HG02571 (cell line): ENCODE measurements around the gene NINJ2.

Source experiments
- ATAC-seq: cut with Tn5 transposase; IDR thresholded peaks from one replicate; pipeline ENCODE4 v1.9.1; 2021; ENCODE audit warnings: mild to moderate bottlenecking, moderate library complexity; ENCODE audit not compliant: unreplicated experiment

The NINJ2 gene

DNA sequence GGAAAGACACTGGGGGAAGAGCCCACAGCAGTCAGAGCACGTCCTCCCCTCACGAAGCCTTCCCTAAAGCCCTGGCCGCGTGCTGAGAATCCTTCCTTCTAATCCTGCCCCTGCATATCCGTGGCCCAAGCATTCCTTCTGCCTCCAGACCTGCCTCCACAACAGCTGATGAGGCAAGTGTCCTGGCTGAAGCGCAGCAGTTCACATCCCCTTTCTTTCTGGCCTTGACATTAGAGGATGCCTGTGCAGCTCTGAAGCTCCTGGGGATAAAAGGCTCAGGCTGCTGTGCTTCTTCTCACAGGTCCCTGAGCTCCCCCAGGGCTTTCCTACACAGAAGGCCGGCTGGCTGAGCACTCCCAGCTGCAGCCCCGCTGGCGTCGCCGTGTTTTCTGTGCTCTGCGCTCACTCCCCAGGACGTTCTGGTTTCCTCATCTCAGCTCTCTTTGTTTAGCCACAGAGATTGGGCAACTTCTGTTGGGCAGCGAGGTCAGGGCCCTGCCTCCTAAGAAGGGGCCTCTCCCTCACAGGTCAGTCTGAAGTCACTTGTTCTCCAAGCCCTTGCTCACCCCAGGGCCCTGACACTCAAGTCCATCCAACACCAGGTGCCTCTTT, 45.8 kb downstream of the NINJ2 start:
- ATAC-seq: no peak

DNA sequence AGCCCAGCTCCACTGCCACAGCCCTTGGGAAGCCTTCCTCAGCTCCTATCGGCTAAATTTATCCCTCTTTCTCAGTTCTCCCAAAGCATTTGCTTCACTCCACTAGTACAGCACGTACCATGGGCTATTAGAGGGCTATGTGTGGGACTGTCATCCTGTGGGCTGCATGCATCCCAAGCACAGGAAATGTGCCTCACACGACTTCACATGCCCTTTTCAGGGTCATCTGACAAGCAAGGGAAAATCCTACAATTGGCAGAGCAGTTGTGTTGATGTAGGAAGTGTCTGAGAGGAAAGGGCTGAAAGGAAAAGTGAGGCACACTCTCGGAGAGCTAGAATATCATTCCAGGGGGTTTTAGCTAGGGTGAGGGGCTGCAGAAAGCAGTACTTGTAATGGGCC, 47.6 kb downstream of the NINJ2 start:
- ATAC-seq: no peak

DNA sequence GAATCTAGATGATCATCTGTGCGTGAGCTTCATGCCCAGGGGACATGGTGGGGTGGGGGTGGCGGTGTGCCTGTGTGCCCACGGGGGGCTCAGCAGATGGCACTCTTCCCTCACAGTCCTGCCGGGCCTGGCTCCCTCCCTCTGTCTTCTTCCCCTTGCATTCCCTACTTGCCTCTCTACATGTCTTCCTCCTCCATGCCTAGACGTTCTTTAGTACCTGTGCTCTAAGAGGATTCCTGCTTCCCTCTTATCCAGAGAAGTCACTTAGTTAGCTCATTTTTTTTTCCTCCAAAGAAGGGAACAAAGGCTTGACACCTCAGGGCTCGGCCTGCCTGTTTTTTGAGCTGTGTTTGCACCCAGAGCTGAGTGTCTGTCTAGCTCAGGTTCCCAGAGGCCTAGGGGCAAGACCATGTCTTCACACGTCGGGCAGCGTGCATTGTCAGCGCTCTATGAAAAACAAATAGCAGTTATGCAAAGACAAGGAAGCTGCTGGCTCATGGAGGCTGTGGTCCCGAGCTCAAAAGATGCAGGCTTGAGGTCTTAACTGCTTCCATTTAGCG, 48.8 kb downstream of the NINJ2 start:
- no peak for ATAC-seq

DNA sequence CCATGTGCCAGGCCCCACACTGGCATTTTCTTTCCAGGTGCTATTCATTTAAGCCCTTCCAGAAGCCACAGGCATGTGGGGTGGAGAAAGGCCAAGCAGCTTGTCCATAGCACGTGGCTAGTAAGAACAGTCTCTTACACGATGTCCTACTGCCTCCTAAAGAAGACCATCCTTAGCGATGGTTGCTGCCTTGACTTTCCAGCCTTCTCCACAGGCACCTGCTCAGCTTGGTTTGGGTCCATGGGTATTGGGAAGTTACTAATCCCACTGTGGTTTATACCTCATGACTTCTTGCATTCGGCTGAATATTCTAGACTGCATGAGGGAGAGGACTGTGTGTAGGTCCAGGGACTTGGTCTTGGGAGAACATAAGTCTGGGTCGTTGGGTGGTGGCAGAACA, 49.2 kb downstream of the NINJ2 start:
- no peak for ATAC-seq

DNA sequence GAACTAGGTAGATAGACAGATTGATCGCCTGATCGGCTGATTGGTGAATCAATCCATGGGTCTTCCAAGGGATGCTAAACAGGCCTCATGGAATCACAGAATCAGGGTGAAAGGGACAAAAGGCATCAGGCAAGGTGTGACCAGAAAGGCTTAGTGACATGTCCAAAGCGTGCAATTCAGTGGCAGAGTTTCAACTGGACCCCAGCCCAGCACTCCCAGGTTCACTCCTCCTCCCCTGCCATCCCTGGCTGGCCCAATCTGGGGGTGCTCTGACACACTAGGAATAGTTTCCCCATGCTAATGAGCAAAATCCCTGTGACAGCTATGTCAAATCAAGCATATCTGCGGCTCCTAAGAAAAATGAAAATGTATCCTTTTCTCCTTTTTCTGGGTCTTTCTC, 50.4 kb downstream of the NINJ2 start:
- ATAC-seq: no peak

DNA sequence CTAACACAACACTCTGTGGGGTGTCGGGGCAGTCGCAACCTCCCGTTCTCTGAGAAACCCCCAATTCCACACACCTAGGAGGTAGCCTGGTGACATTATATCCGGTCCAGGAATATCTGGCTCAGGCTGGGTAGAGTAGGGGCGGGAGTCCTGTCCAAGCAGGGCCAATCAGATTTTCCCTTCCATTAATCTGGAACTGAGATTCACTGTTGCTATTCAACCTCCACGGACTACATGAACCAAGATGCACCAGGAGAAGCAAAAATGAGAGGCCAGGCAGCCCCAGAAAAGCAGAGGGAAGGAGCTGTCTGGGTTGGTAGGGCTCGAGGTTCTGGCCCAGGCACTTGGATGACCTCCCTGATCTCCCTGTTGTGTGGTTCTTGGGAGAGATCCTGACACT, 51.0 kb downstream of the NINJ2 start:
- ATAC-seq: no peak

DNA sequence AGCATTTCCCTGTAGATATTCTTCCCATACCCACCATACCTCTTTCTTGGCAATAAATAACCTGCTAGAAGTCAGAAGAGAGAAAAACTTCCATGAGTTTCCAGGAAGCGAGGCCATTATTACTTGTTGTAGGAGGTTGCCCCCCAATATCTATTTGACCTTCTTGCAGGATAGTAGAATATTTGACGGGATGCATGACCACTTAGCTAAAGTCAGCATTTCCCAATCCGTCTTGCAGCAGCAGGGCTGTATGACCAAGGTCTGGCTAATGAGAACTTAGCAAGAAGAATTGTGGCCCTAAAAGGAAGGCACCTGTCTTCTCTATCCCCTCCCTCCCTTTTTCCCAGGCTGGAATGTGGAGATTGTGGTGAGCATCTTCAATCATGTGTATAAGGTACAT, 51.5 kb downstream of the NINJ2 start:
- no peak for ATAC-seq

DNA sequence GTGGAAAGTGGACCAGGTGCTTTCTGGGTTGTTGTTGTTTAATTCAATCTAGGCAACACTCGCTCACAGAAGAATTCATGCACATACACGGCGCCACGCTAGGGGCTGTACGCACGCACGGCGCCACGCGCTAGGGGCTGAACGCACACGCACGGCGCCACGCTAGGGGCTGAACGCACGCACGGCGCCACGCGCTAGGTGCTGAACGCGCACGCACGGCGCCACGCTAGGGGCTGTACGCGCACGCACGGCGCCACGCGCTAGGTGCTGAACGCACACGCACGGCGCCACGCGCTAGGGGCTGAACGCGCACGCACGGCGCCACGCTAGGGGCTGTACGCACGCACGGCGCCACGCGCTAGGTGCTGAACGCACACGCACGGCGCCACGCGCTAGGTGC, 54.3 kb downstream of the NINJ2 start:
- ATAC-seq: no peak

DNA sequence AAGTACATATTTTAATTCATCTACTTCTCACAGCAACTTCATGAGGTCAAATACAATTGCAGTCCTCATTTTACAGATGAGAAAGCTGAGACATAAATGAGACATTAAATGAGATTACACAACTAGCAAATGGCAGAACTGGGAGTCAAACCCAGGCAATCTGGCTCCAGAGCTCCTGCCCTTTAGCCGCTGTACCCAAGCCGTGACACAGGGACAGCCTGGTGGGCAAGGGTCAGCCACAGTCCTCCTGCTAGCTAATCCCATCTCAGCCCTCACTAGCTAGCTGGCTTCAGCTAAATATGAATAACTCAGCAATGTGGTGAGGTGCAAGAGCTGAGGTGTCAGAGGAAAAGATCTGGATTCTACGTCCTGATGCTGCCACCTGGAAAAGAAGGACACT, 54.8 kb downstream of the NINJ2 start:
- no peak for ATAC-seq

DNA sequence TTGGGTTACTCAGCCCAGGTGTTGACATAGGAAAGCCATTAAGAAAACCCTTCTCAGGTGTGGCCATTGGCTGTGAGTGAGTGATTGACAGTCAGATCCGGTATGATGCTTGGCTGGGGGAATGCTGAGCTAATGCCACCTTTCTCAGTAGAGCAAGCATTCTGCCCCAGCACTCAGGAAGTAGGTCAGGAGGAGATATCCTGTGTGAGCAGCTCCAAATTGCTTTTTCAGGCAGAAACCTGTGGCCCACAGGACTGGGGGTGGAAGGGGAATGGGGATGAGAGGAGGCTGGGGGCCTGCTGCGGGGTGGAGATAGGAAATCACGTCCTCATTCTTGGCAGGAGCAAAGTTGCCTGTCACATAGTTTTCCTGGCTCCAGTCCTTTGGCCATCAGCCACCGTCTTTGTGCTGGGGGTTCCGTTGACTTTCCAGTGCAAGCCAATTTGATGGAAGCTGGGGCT, 55.7 kb downstream of the NINJ2 start:
- ATAC-seq: no peak

DNA sequence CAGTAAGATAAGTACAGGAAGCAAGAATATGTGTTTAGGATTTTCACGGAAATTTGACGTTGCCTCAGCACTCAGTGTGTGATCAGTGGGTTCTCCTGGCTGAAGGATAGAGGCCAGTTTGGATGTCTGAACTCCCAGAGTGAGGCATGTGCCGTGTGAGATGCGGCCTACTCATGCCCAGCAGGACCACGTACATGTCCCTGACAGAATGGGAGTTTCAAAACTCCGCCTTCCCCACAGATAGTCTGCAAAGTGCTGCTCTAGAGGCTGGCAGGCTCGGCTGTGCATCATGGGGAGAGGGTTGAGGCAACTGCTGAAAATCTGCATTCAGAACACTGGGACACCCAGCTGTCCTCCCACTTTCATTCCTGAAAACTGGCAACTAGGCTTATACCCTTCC, 58.3 kb downstream of the NINJ2 start:
- no peak for ATAC-seq

DNA sequence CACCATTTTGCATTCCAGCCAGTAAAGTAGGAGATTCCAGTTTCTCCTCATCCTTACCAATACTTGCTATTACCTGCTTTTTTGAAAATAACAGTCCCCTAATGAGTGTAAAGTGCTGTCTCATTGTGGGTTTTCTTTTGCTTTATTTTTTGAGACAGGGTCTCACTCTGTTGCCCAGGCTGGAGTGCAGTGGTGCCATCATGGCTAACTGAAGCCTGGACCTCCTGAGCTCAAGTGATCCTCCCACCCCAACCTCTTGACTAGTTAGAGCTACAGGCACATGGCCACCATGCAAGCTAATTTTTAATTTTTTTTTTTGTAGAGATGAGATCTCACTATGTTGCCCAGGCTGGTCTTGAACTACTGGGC, 60.6 kb downstream of the NINJ2 start:
- ATAC-seq: no peak

DNA sequence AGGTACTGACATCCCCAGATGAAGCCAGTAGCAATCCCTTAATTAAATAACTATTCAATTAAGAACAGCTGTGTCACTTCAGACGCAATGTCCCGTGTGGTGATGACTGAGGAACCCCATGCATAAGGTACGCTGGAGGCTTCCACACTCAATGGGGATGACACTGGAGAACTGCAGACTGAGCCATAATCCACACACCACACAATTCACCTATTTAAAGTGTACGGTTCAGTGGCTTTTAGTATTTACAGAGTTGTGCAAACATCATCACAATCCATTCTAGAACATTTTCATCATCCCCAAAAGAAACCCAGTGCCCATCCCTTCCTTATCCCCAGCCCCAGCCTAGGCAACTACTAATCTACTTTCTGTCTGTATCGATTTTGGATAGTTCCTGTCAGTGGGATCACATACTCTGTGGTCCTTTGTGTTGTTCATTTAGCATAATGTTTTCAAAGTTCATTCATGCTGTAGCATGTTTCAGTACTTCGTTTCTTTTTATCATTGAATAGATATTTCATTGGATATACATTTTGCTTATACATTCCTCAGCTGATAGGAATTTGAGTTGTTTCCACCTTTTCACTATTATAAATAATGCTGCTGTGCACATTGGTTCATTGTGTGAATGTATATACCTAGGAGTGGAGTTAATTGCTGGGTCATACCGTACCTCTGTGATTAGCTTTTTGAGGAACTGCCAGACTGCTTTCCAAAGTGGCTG, 61.1 kb downstream of the NINJ2 start:
- no peak for ATAC-seq

DNA sequence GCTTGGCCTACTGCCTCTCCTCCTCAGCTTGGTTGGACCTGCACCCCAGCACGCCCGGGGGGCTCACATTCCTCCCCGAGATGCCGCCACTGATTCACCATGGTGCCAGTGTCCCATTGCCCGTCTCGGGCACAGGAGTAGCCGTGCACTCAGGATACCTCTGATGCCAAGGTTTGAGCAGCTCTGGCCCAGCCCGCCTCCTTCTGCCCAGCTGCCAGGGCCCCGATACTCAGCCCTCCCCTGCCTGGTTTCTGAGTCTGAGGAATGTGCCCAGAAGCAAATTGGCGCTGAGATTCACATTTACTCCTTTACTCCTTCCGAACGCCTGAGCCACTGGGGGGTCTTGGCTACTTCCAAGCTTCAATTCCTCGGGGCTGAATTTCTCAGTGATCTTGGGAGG, 63.5 kb downstream of the NINJ2 start:
- ATAC-seq: no peak

DNA sequence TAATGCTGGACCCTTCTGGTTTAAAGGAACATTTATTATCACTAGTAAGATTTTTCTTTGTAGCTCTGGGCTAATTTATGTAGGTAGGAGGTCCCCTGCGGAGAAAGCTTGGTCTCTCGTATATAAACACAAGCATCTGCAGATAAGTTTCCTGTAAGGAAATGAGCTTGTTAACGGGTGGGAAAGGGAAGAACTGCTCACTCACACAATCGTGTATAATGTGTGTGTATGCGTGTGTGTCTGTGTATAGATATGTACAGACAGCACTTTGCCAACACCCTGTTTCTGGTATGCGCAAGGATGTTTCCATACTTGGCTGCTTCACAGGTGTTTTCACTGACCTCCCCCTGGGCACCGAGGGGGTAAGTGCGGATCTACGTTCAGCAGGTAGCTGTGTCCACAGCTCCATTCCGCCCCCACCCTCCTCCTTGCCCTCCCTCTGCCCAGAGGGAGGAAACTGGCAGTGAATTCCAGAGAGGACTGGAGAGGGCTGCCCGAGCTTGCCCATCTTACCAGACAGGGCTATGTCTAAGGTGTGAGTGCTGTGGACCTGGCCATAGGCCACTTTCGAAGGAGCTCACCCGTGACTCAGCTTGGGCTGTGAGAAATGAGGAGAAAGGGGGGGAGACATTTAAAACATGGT, 65.2 kb downstream of the NINJ2 start:
- no peak for ATAC-seq

DNA sequence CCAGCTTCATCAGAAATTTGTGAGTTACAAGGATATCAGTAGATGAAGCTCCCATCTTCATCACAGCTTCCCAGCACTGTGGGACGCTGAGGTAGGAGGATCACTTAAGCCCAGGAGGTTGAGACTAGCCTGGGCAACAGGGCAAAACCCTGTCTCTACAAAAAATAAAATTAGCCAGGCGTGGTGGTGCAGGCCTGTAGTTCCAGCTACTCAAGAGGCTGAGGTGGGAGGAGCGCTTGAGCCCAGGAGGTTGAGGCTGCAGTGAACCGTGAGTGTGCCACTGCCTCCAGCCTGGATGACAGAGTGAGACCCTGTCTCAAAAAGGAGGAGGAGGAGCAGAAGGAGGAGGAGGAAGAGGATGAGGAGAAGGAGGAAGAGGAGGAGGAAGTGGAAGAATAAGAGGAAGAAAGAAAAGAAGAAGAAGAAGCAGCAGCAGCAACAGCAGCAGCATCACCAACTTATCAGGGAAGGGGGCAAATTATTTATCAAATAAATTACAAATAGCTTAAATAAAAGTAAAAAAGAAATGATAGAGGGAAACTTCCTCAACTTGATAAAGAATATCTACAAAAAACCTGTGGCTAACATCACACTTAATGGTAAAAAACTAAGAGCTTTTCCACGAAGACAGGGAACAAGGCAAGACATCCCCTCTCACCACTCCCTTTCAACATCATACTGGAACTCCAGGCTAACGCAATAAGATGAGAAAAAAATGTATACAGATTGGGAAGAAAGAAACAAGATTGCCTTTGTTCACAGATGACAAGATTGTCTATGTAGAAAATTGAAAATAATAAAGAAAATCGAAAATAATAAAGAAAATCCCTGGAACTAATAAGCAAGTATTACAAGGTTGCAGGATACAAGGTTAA, 69.6 kb downstream of the NINJ2 start:
- no peak for ATAC-seq

DNA sequence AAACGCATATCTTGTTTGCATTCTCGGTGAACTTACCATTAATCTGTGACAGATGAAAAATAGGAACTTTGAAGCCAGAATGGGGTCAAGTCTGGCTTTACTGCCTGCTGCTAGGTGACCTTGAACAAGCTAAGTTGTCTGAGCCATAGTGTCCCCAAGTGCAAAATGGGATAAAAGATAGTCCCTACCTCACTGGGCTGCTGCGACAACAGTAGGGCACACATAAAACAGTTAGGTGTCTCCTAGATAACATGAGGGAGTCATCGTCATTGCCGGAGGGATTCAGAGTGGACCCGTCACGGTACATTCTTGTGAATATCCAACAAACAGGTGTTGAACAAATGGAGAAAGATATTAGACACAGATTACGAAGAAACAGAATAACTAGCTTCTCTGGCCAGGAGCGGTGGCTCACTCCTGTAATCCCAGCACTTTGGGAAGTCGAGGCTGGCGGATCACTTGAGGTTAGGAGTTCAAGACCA, 71.2 kb downstream of the NINJ2 start:
- ATAC-seq: no peak

DNA sequence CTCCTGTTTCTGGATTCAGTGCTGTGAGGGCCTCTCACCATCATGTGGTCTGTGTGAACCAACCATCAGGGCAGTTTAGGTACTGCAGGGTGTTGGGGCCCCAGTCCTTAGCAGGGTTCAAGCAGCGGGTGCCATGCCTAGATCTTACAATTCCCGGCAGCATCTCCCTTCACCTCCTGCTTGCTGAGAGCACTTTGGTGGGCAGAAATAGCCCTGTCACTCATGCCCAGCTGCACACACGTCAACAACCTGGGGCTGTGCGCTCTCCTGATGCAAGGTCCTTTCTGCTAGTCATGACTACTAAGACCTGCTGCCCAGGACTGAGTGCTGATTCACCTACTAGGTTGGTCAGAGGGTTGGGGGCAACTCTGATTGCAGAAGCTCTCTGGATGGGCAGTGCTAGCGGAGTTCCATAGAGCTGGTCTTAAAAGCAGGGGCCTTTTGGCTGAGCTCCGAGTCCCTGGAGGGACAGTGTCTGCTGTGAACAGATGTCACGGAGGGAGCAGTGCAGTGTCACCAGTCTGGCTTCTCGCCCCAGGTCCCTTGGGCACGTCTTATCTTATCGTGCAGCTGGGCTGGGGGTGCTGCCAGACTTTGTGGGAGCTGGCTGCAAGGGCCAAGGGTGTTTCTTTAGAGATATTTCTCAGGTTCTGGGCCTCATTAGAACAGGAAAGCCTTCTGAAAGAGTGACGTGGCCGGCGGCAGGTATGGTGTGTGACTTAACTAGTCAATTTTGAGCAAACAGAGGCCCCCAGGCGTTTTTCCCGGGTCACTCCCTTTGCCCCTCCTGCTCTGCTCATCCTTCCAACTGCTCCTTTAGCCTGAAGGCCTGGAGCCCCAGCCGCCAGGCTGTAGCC, 71.8 kb downstream of the NINJ2 start:
- ATAC-seq: no peak

DNA sequence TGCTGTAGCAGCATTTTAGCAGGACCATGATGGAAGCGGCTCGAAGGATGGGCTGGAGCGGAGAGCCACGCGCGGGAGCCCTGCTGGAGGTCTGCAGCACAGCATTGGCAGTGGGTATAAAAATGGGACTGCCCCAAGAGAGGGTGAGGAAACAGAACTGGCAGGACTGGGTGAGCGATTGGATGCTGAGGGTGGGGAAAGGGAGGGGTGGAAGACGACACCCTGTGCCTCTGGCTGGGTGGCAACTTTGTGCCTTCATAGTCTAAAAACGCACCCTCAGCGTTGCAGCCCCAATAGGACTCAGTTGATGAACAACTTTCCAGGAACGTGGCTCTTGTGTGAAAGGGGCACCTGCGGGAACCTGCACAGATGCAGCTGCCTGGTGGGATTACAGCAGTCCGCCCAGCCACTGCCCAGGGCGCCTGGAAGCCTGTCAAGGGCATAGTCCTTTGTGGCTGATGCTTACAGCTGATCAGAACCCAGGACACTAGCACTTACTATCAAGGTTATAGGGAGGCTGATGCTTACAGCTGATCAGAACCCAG, 73.0 kb downstream of the NINJ2 start:
- ATAC-seq: no peak

DNA sequence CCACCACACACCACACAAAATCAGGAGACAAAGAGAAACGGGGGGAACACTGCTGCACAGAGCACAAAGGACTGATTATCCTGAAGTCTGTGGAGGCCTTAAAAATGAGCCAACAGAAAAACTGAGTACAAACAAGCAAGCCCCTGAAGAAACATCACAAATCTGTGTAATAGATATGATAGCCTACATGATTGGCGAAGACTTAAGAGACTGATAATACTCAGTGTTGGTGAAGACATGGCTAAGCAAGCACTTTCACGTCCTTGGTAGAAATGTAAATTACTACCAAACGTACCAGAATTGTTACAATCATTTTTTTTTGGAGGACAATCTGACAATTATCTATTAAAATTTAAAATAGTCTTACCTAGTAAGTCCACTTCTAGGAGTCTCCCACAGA, 74.6 kb downstream of the NINJ2 start:
- no peak for ATAC-seq
